ENCODE data around the gene NUDC.
A peak's percentile ranks its signal among the peaks of the same experiment; 100 is the strongest.

Gene NUDC

GRCh38 chr1:26991310-26992116, 70.0 kb downstream of the NUDC start:
- DNase-seq, result peak; percentile 51

- DNase-seq, result peak; percentile 59
These were observed 71.9 kb downstream of the NUDC start, which contains the start of gene TRNP1 for GRCh38 chr1:26993237-26994019. Gene TRNP1 (plus strand): TSS chr1:26993692. CDS start chr1:26993787, 95 bp downstream.

GRCh38 chr1:26994020-26994786, 72.7 kb downstream of the NUDC start:
- no peak for DNase-seq

GRCh38 chr1:26994787-26995517, 73.4 kb downstream of the NUDC start:
- DNase-seq, result no peak

- no peak for DNase-seq
These were observed 74.5 kb downstream of the NUDC start for GRCh38 chr1:26996024-26996423.

Measured in GDM1 (cell line).